ENCODE results near the gene SMARCD1.

The SMARCD1 gene

DNA sequence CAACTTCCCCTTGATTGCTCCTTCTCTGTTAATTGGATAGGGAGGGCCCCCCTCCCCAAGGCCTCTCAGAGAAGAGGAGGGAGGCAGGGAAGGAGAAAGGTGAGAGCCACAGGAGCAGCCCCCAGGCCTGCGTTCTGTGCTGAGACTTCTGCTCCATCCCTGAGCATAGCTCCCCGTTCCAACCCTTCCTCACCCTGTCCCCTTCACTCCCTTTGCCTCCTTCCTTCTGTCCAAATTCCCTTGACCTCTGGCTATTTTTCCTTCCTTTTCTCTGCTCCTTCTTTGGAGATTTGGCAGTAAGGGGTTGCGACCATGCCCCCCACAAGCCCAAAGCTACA is 28.5 kb upstream of the SMARCD1 start:
- no peak for DNase-seq (ENCODE audit: extremely low read depth in 1 of 2, low read depth in 1 of 2)

DNA sequence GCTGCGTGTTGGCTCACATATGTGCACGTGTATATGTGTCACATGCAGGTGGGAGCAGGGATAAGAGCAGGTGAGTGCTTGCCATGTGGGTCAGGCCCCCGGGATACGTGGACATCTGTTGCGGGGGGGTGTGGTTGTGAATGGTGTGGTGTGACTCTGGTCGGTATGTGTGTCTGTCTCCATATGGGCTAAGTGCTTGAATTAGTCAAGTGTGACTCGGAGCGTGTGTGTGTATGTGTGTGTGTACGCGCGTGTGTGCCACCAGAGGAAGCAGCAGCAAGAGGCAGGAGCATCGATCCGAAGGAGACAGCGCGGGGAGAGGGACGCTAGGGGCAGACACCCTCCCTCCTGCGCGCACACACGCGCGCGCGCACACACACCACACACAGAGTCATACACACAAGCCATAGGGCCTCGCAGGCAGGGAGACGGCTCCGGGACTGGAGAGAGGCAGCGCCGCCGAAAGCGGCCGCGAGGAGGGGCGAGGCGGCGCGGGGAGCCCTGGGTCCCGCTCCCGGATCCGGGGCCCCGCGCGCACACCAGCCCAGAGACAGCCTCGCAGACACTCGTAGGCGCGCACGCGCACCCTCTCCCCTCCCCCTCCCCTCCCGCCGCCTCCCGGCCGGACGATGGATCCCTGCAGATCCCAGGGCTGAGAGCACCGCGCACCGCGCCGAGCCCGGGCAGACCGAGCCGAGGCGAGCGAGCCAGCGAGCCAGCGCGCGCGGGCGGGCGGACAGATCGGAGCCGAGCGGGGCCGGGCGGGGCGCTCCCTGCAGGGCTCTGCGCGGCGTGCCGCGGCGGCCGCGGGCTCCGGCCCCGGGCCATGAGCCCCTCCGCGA is 27.9 kb upstream of the SMARCD1 start, which contains the start of gene ASIC1:
TSS of gene ASIC1 (plus strand) at position 597 of the 842 bp plus-strand sequence. CDS start 1,171 bp downstream, outside the sequence.
- DNase-seq (ENCODE audit: extremely low read depth in 1 of 2, low read depth in 1 of 2): peak in 1 of 2 donors; percentile 27

DNA sequence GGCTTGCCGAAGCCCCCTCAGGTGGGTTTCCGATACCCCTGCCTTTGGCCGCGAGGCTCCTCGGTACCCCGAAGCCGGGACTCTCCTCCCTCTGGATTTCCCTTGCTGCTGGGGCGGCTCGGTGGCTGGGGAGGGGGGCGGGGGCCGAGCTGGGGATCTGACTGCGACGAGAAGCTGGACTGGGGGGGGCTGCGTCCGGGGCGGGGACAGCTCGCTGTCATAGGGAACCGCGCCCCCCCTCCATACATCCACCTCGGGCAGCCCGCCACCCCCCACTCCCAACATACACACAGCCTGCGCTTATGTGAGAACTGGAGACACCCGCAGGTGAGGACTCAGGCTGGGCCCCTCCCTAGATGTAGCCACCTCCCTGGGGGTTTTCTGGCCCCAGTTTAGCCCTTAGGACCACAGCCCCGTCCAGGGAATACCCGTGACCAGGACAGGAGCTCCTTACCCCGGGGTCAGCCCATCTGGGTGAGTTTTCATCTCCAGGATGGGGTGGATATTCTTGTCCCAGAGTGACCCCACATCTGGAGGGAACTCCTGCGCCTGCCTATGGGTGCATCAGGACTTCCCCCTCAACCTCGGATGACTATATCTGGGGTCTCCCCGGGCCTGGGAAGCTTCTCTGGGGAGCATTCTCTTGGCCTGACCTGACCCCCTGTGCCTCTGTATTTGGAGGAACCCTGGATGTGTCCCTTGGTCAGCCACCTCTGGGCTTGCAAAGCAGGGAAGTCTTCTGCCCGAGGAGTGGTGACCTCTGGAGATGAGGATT is 27.1 kb upstream of the SMARCD1 start:
- DNase-seq (ENCODE audit: extremely low read depth in 1 of 2, low read depth in 1 of 2): no peak

DNA sequence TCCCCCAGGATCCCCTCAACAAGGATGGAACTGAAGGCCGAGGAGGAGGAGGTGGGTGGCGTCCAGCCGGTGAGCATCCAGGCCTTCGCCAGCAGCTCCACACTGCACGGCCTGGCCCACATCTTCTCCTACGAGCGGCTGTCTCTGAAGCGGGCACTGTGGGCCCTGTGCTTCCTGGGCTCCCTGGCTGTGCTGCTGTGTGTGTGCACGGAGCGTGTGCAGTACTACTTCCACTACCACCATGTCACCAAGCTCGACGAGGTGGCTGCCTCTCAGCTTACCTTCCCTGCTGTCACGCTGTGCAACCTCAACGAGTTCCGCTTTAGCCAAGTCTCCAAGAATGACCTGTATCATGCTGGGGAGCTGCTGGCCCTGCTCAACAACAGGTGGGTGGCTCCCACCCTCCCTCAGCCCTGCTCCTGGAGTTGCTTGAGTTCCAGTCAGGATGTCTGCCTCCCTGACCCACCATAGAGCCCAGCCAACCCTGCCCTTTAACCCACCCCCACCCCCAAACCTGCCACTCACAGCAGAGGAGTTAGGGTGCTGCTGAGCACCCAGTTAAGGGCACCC is 26.3 kb upstream of the SMARCD1 start:
- no peak for DNase-seq (ENCODE audit: extremely low read depth in 1 of 2, low read depth in 1 of 2)

DNA sequence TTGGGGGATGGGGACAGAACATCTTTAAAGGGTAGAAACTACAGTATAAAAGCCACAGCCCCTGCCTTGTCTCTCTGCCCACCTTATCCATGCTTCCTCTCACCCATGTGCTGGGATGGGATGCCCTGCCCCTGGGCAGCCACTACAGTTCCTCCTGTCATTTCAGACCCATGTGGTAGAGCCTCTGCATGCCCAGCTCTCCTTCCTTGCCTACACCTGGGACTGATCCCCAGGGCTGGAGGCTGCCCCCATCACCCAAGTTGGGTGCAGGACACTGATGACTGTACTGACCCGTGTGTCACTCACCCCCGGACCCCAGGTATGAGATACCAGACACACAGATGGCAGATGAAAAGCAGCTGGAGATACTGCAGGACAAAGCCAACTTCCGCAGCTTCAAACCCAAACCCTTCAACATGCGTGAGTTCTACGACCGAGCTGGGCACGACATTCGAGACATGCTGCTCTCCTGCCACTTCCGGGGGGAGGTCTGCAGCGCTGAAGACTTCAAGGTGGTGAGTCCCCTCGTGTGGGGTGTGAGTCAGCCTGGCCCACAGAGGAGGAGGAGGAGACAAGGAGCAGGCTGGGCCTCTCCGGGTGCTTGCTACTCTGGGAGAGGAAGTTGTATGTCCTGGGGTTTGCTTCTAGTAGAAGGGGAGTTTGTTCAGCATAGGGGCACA is 25.6 kb upstream of the SMARCD1 start:
- DNase-seq (ENCODE audit: extremely low read depth in 1 of 2, low read depth in 1 of 2): peak; percentile 56 to 75

DNA sequence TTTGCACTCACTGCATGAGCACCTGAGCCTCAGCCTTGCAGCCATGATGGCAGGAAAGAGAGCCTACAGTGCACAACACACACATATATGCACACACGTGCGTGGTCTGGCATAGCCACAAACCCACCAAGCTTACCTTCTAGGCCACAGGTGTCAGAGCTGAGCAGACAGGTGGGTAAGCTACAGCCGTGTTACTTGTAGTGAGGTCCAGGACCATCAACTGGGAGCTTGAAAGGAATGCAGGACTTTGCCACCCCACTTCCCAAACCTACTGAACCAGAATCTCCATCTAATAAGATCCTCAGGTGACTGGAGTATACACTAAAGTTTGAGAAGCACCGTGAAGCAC is 25.0 kb upstream of the SMARCD1 start:
- DNase-seq (ENCODE audit: extremely low read depth in 1 of 2, low read depth in 1 of 2): no peak

DNA sequence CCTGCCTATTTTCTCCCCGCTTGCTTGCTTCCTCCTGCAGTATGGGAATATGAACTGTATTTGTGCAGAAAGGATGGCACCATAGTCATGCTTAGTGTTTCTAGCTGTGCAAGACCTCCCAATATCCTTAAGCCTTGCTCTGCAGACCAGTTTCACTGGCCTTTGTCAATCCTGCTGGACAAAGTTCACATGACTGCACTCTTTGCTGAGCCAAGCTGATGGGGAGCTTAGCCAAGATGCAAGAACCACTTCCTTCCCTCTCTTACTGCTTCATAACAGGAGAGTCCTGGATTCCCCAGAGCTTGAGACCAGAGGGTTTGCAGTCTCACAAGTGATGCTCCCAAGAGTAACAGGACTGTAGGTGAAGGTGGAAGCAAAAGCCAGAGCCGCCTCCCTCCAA is 24.0 kb upstream of the SMARCD1 start:
- DNase-seq (ENCODE audit: extremely low read depth in 1 of 2, low read depth in 1 of 2): no peak

DNA sequence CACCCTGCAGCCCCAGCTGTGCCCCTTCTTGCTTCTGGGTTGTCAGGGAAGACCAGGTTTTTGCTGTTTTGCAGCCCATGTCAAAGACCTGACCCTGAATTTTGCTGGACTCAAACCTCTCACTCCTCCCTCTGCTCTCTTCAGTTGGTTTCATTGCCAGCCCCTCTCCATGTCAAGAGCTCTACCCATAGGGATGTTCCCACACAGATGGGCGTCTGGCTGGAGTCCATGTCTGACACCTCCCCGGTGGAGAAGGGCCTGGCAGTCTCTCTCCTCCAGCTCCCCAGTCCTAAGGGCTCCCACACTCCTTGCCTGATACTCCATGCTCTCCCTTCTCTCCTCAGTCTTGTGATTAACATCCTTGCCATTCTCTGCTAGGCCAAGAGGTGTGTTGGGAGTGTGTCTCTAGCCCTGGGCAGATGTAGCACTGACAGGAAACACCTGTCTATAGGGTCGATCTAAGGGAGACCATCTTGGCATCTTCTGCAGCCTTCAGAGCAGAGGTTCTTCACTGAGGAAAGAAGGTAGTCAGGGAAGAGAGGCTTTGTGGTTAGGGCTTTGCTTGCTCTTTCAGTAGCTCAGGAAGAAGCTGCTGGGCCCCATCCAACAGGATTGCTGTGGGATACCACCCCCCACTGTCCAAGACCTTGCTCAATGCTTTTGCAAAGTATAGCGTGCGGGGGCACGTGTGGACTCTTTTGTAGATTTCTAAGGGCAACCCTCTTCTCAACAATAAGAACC is 23.0 kb upstream of the SMARCD1 start:
- no peak for DNase-seq (ENCODE audit: extremely low read depth in 1 of 2, low read depth in 1 of 2)

DNA sequence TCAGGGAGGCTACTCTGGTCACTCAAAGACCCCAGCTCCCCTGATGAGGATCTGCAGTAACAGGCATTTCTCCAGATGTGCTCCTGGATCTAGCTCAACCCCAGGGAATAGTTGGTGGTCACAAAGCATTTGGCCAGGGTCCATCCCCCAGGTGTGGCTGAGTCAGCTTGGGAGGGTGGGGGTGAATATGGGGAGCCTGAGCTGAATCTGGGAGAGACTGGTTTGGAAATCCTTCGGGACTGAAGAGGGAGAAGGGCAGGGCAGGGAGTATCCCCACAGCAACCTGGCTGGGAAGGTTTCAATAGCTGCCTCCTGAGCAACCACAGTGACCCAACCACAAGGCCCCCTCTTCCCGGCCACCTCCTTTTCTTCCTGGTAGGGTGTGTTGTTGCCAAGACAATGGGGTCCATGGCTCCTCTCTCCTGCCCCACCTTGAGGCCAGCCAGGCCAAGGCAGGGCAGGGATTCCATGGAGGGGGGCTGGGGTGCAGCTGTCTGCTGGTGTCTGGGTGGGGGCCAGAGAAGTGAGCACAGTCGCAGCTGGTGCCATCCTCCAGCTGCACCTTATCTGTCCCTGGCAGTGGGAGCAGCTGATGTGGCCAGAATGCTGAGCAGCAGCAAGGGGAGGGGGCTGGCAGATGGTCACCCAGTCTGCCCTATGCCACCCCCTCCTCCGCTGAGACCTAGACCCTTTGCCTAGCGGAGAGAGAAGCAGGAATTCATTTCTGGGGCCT is 22.2 kb upstream of the SMARCD1 start:
- DNase-seq (ENCODE audit: extremely low read depth in 1 of 2, low read depth in 1 of 2): no peak

DNA sequence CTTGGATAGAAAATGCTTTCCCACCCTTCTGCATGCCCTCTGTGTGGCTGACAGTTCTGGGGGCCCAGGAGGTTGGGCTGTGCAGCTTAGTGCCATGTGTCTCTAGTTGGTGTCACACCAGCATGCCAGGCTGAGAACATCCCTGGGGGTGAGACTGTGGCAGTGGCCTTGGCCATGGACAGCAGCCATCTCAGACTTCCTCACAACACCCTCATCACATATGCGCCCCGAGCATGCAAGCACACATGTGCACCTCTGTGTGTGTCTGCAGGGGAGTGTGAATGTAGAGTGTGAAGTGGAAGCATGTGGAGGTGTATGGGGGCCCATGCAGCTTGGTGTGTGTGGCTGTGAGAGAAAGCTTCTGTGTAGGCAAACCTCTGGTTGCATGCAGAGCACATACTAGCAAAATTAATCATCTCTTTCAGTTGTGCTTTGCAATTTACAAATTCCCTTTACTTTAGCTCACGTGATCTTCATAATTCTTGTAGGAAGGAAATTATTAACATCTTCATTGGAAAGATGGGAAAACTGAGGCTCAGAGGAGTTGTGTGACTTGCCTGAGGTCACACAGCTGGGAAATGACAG is 19.3 kb upstream of the SMARCD1 start:
- no peak for DNase-seq (ENCODE audit: extremely low read depth in 1 of 2, low read depth in 1 of 2)

DNA sequence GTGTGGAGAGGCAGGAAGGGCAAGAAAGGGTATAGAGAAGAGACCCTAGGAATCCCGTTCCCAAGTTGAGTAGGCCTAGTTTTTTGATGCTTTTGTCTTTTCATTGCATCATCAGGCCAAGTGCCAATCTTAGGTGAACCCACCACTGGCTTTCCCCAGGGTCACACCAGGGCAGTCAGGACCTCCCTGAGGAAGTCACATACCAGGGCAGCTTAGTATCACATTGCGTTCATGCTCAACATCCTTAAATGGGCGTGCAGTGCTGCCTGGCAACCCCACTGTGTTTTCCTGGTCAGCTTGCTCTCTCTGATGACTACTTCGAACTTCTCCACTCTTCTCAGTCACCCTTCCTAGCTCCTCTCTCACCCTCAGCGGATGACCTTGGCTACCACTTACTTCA is 18.7 kb upstream of the SMARCD1 start:
- no peak for DNase-seq (ENCODE audit: extremely low read depth in 1 of 2, low read depth in 1 of 2)

DNA sequence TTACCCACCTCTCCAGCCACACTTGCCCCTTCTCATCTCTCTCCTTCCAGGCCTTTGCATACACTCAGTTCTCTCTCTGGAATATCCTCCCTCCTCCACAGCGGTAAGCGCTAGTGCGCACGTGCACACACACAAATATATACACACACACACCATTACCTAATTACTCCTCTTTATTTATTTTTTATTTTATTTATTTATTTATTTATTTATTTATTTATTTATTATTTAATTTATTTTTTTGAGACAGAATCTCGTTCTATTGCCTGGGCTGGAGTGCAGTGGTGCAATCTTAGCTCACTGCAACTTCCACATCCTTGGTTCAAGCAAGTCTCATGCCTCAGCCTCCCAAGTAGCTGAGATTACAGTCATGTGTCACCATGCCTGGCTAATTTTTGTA is 16.1 kb upstream of the SMARCD1 start:
- no peak for DNase-seq (ENCODE audit: extremely low read depth in 1 of 2, low read depth in 1 of 2)

DNA sequence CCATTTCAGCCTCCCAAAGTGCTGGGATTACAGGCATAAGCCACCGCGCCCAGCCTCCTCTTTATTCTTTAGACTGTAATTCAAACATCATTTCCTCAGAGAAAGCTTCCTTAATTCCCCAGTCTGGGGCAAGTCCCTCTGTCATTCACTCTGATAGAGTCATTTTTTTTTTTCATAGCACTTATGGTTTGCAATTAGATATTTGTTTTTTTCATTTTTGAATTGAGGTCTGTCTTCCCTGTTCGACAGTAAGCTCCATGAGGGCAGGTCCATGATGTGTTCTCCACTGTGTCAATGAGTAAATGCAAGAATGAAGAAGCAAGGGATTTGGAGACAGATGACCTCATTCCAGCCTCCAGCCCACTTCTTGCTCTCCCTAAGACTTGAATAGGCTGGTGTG is 15.6 kb upstream of the SMARCD1 start:
- no peak for DNase-seq (ENCODE audit: extremely low read depth in 1 of 2, low read depth in 1 of 2)

DNA sequence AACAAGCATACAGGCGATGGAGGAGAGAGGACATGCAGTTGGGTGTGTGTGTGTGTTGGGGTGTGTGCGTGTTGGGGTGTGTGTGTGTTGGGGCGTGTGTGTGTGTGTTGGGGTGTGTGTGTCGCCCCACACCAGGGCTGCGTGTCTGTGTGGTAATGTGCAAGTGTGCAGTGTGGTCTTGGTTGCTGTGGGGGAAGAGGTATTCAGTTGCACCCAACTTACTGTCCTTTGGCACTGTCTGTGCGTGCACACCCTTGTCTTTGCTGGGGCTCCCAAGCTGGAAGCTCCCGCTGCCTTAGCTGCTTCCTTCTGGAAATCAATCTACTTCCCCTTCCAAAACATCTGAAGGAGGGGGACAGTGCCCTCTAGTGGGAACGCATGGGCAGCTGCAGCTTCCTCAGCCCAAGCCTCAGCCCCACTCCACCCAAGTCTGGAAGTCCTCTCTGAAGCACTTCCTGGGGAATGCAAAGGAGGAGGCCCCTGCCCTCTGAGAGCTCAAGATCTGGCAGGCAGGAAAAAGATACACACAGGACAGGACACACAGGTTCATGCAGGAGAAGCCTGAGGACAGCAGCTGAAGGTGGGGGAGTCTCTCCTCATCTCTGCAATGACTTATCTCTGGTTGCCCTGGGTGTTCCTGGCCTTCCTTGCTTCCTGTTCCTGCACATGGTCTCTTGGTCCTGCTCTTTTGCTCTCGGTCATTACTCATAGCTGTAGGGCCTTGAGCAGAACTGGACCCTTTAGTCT is 14.7 kb upstream of the SMARCD1 start:
- DNase-seq (ENCODE audit: extremely low read depth in 1 of 2, low read depth in 1 of 2): peak in 1 of 2 donors; percentile 48

DNA sequence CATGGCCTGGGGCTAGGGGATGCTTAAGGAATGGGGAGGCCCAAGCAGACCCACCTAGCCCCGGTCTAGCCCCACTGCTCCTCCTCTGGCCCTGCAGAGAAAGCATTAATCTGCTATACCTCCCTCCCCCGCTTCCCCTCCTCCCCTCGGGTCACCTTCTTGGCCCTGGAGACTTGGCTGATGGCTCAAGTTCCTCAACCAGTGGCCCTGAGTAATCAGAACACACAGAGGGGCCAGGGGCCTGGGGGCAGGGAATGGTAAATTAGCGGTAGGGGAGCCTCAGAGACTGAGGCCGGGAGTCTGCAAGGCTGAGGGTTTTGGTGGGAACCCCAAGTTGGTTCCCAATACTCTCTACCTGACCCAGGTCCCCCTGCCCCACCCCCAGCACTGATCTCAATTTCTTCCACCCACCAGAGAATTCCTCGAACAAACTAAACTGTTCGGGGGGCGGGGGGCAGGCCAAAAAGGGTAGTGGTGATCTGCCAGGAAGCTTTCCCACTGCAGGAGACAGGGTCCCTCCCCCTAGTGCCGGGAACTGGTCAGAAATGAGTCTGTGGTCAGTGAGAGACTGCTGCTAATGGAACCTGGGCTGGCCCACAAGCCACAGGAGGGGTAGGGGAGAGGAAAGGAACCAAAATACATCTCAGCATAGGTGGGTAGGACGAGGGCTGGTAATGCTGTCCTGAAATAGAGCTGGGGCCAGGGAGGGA is 12.8 kb upstream of the SMARCD1 start:
- DNase-seq (ENCODE audit: extremely low read depth in 1 of 2, low read depth in 1 of 2): no peak

DNA sequence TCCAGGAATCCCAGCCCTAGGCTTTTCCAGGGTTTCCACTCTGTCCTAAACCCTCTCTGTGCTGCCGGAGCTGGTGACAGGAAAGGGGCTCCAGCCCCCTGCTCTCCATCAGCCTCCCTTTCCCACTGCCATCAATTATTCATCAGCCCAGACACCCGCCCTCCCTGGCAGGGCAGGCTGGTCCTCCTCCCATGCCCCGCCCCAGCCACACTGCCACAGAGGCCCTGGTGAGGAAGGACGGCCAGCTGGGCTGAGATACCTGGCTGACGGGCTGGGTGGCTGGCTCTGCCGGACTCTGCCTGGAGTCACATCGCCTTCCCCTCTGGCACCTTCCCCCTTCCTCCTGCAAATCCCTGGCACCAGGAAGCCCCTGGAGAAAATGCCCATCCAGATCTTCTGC is 11.9 kb upstream of the SMARCD1 start:
- no peak for DNase-seq (ENCODE audit: extremely low read depth in 1 of 2, low read depth in 1 of 2)

DNA sequence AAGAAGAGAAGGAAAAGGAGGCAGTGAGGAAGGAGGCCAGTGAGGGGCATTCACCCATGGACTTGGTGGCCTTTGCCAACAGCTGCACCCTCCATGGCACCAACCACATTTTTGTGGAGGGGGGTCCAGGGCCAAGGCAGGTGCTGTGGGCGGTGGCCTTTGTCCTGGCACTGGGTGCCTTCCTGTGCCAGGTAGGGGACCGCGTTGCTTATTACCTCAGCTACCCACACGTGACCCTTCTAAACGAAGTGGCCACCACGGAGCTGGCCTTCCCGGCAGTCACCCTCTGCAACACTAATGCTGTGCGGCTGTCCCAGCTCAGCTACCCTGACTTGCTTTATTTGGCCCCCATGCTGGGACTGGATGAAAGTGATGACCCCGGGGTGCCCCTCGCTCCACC is 11.4 kb upstream of the SMARCD1 start:
- DNase-seq (ENCODE audit: extremely low read depth in 1 of 2, low read depth in 1 of 2): no peak
